SK-N-SH treated with all-trans-retinoic acid at 6 μM for 48 hours (cell line): ENCODE results near the gene C1orf105.

Experiments used
- ARNTL ChIP-seq: fragments of 450-650 bp; formaldehyde crosslinking; IDR thresholded peaks from 2 replicates; pipeline ENCODE4 v1.5.0; 2020; ENCODE audit warnings: low read depth, mild to moderate bottlenecking, moderate library complexity, borderline replicate concordance
- BACH2 ChIP-seq: fragments of 250-450 bp; sonication (Bioruptor Pico); IDR thresholded peaks from 2 replicates; pipeline ENCODE4 v1.9.0; 2021; ENCODE audit warnings: mild to moderate bottlenecking, borderline replicate concordance
- CREB5 ChIP-seq: fragments of 250-450 bp; sonication (Bioruptor Pico); IDR thresholded peaks from 2 replicates; pipeline ENCODE4 v1.5.1; 2020; ENCODE audit warnings: low read depth, mild to moderate bottlenecking, moderate library complexity
- CSDC2 ChIP-seq: fragments of 250-450 bp; sonication (Bioruptor Pico); IDR thresholded peaks from 2 replicates; pipeline ENCODE4 v1.5.0; 2020; ENCODE audit warnings: mild to moderate bottlenecking, moderate library complexity
- ESRRG ChIP-seq: fragments of 250-450 bp; sonication (Bioruptor Pico); IDR thresholded peaks from 2 replicates; pipeline ENCODE4 v1.6.1; 2021; ENCODE audit warnings: mild to moderate bottlenecking
- ISL1 ChIP-seq: fragments of 250-450 bp; sonication (Bioruptor Pico); IDR thresholded peaks from 2 replicates; pipeline ENCODE4 v2.1.2; 2022; ENCODE audit warnings: mild to moderate bottlenecking, moderate library complexity
- OSR1 ChIP-seq: fragments of 250-450 bp; sonication (Bioruptor Pico); IDR thresholded peaks from 2 replicates; pipeline ENCODE4 v1.8.0; 2022; ENCODE audit warnings: moderate library complexity, mild to moderate bottlenecking, inconsistent platforms
- PATZ1 ChIP-seq: fragments of 250-450 bp; sonication (Bioruptor Pico); IDR thresholded peaks from 2 replicates; pipeline ENCODE4 v1.8.0; 2020; ENCODE audit warnings: mild to moderate bottlenecking, moderate library complexity, borderline replicate concordance
- RARB ChIP-seq: fragments of 250-450 bp; sonication (Bioruptor Pico); IDR thresholded peaks from 2 replicates; pipeline ENCODE4 v1.8.0; 2021; ENCODE audit warnings: mild to moderate bottlenecking, moderate library complexity
- ZC3H10 ChIP-seq: fragments of 250-450 bp; sonication (Bioruptor Pico); IDR thresholded peaks from 2 replicates; pipeline ENCODE4 v1.5.1; 2021; ENCODE audit warnings: mild to moderate bottlenecking, moderate library complexity
- ZFP3 ChIP-seq: fragments of 250-450 bp; sonication (Bioruptor Pico); IDR thresholded peaks from 2 replicates; pipeline ENCODE4 v1.5.0; 2020; ENCODE audit warnings: mild to moderate bottlenecking, moderate library complexity
- ZFP30 ChIP-seq: fragments of 450-650 bp; formaldehyde crosslinking; IDR thresholded peaks from 2 replicates; pipeline ENCODE4 v1.5.0; 2022; ENCODE audit warnings: mild to moderate bottlenecking, moderate library complexity
- ZNF70 ChIP-seq: fragments of 450-650 bp; formaldehyde crosslinking; IDR thresholded peaks from 2 replicates; pipeline ENCODE4 v1.5.0; 2020; ENCODE audit warnings: mild to moderate bottlenecking, moderate library complexity

- TF ChIP-seq PATZ1 (CRISPR knock-in tag) (no peak), CREB5 (CRISPR knock-in tag) (no peak), RARB (no peak), ESRRG (CRISPR knock-in tag) (no peak), OSR1 (CRISPR knock-in tag) (no peak), ZNF70 (CRISPR knock-in tag) (no peak), ARNTL (no peak), BACH2 (CRISPR knock-in tag) (no peak), ZFP30 (no peak), ISL1 (CRISPR knock-in tag) (no peak), ZFP3 (CRISPR knock-in tag) (no peak), CSDC2 (CRISPR knock-in tag) (no peak), ZC3H10 (no peak)
Measured at GRCh38 chr1:172467446-172467845, 47.0 kb downstream of the C1orf105 start.
